Bronchial epithelial cell (primary cell): ENCODE data around the gene RAB17. TPM values are rescaled to one million over a fixed set of nuclear protein-coding genes. Genes with fewer than 3 reads are reported as not detected.

Experiments
- DNase-seq: peaks from one replicate; pipeline ENCODE4 v3.0.0-alpha.2; 2010; ENCODE audit warnings: low read depth
- FAIRE-seq: peaks from 2 replicates; lab custom pipeline; 2011; peaks lifted over from hg19 to GRCh38; lab: Jason Lieb, UNC
- H3K27me3 ChIP-seq: 2 replicates; pipeline ENCODE4 v1.5.1; 2011; ENCODE audit warnings: low read length; ENCODE audit not compliant: control insufficient read depth, insufficient read depth
- H3K36me3 ChIP-seq: 2 replicates; pipeline ENCODE4 v1.5.1; 2011; ENCODE audit warnings: low read length; ENCODE audit not compliant: control insufficient read depth, insufficient read depth
- H3K4me3 ChIP-seq: 2 replicates; pipeline ENCODE4 v1.5.1; 2011; ENCODE audit warnings: mild to moderate bottlenecking, low read depth, low read length, control low read depth
- CTCF ChIP-seq: IDR thresholded peaks from 2 replicates; pipeline ENCODE4 v1.5.1; 2011; ENCODE audit warnings: mild to moderate bottlenecking, moderate library complexity, low read length, control low read depth, inconsistent platforms; ENCODE audit not compliant: insufficient read depth, severe bottlenecking
- total RNA-seq: library from RNA; depleted of rRNA; stranded (reverse); fragments of >200 nt; gene quantifications from 2 replicates; pipeline ENCODE4 v1.2.1, GENCODE V29; 2014

The RAB17 gene
- total RNA-seq, 1 donor from 2014 or later = 2.4 TPM

- FAIRE-seq (no peak), DNase-seq (no peak)
- Histone ChIP-seq H3K27me3 (no peaks in the 10 kb centered on the region), H3K4me3 (no peak overlapping the region), H3K36me3 (no peaks in the 10 kb centered on the region)
- TF ChIP-seq CTCF = no peak
These were observed 16.1 kb downstream of the RAB17 start for GRCh38 chr2:237574467-237574866.

GRCh38 chr2:237573721-237574415 lies 16.7 kb downstream of the RAB17 start:
- no peaks in the 10 kb centered on the region for H3K27me3 ChIP-seq
- H3K36me3 ChIP-seq = no peaks in the 10 kb centered on the region
- FAIRE-seq = no peak
- no peak overlapping the region for H3K4me3 ChIP-seq
- no peak for TF ChIP-seq CTCF
- DNase-seq = no peak

GRCh38 chr2:237572742-237573101 lies 17.8 kb downstream of the RAB17 start:
- FAIRE-seq = no peak
- no peak for DNase-seq
- H3K36me3 ChIP-seq = no peaks in the 10 kb centered on the region
- TF ChIP-seq CTCF = no peak
- H3K27me3 ChIP-seq = no peaks in the 10 kb centered on the region
- H3K4me3 ChIP-seq = no peak overlapping the region

- FAIRE-seq = peak; percentile 93
- Histone ChIP-seq H3K4me3 (no peak overlapping the region), H3K27me3 (no peaks in the 10 kb centered on the region), H3K36me3 (no peaks in the 10 kb centered on the region)
- peak; percentile 74 for DNase-seq
- TF ChIP-seq CTCF = peak; percentile 98
These were observed 18.4 kb downstream of the RAB17 start for GRCh38 chr2:237572021-237572741.

- no peak for TF ChIP-seq CTCF
- no peak for FAIRE-seq
- Histone ChIP-seq H3K36me3 (no peaks in the 10 kb centered on the region), H3K4me3 (no peak overlapping the region), H3K27me3 (no peaks in the 10 kb centered on the region)
- no peak for DNase-seq
These were observed 19.0 kb downstream of the RAB17 start for GRCh38 chr2:237571551-237571950.
